ENCODE measurements around the gene SNX25.

DNA sequence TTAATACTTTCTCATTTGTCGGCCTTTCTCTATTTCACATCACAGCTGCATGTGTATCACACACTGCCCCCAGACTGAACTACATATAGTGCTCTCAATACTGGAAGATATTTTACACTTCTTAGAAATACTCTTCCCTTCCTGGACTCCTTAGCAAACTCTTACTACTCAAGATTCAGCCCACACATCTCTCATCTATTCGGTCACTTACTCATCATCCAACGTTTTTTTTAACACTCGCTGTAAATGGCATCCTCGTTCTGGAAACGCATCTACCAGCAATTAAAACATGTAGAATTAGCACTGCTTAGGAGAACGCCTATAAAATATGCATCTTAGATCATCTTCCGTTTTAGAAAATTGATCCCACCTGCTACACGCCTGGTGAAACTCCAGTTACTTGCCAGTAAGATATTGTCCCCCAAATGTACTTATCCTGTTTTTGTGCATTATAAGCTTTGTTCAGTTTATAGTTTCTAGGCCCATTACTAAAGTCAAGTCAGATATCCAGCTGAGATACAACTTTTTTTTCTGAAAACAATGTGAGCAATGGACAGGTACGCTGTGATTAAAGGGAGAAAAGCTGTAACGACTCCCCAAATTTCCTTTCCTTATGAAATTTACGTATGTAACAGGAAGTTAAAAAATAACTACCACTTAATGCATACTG lies 185.3 kb downstream of the SNX25 start:
- TF ChIP-seq, protein P1, sequence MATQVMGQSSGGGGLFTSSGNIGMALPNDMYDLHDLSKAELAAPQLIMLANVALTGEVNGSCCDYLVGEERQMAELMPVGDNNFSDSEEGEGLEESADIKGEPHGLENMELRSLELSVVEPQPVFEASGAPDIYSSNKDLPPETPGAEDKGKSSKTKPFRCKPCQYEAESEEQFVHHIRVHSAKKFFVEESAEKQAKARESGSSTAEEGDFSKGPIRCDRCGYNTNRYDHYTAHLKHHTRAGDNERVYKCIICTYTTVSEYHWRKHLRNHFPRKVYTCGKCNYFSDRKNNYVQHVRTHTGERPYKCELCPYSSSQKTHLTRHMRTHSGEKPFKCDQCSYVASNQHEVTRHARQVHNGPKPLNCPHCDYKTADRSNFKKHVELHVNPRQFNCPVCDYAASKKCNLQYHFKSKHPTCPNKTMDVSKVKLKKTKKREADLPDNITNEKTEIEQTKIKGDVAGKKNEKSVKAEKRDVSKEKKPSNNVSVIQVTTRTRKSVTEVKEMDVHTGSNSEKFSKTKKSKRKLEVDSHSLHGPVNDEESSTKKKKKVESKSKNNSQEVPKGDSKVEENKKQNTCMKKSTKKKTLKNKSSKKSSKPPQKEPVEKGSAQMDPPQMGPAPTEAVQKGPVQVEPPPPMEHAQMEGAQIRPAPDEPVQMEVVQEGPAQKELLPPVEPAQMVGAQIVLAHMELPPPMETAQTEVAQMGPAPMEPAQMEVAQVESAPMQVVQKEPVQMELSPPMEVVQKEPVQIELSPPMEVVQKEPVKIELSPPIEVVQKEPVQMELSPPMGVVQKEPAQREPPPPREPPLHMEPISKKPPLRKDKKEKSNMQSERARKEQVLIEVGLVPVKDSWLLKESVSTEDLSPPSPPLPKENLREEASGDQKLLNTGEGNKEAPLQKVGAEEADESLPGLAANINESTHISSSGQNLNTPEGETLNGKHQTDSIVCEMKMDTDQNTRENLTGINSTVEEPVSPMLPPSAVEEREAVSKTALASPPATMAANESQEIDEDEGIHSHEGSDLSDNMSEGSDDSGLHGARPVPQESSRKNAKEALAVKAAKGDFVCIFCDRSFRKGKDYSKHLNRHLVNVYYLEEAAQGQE (IDR thresholded peaks at IDR 0.05; ENCODE audit: low read depth, low read length) = no peak
- TF ChIP-seq ZNF274 (IDR thresholded peaks at IDR 0.05; ENCODE audit: insufficient read depth, insufficient read length) (no peak), CBFB (IDR thresholded peaks at IDR 0.05; ENCODE audit: low read depth) (no peak), CHD4 (IDR thresholded peaks at IDR 0.05) (no peak), POLR2AphosphoS5 (IDR thresholded peaks at IDR 0.05; ENCODE audit: low read length) (no peak), SUPT20H (IDR thresholded peaks at IDR 0.05; ENCODE audit: borderline replicate concordance, control insufficient read depth, low read depth, low read length) (no peak)
